Esophagus muscularis mucosa (tissue), 4 donors: ENCODE data around the gene PPEF2.
"Not testable (repeated sequence)": the region's sequence is repeated elsewhere in the genome, so short reads cannot be mapped to it uniquely, and the experiment has no call there.

Experiments used
- CTCF ChIP-seq, 3 experiments: fragments of 200-600 bp in 2 of 3; fragments of 450-650 bp in 1 of 3; sonication (generic) in 2 of 3; IDR thresholded peaks; one replicate each; pipeline ENCODE4 v1.5.1; 2017 to 2019; ENCODE audit warnings: antibody characterized with exemption in 3 of 3, mild to moderate bottlenecking in 2 of 3, moderate library complexity in 1 of 3
- EP300 ChIP-seq: sonication (generic); formaldehyde crosslinking; IDR thresholded peaks from one replicate; pipeline ENCODE4 v1.6.1; 2017; ENCODE audit warnings: antibody characterized with exemption
- POLR2A ChIP-seq: fragments of 450-650 bp; IDR thresholded peaks from one replicate; pipeline ENCODE4 v1.6.1; 2017; ENCODE audit warnings: antibody characterized with exemption, moderate library complexity, mild to moderate bottlenecking, low read depth
- POLR2AphosphoS5 ChIP-seq, 2 donors: sonication (generic); formaldehyde crosslinking; IDR thresholded peaks; one replicate each; pipeline ENCODE4 v1.6.1; 2017; ENCODE audit warnings: antibody characterized with exemption in 2 of 2

- peak; percentile 47 to 64 (median 61) for TF ChIP-seq CTCF (IDR thresholded peaks at IDR 0.05)
- TF ChIP-seq POLR2AphosphoS5 (IDR thresholded peaks at IDR 0.05); EP300; POLR2A: not testable (repeated sequence)
These were observed 54.0 kb downstream of the PPEF2 start for GRCh38 chr4:75848171-75848760.
